NCI-H526 (cell line): ENCODE data around the gene KCNJ10.

Experiments
- DNase-seq, 2 experiments: peaks; one replicate each; lab custom pipeline; 2025; lab: John Stamatoyannopoulos, UW

The KCNJ10 gene

GRCh38 chr1:160084771-160085321 lies 14.9 kb upstream of the KCNJ10 start:
- no peak for DNase-seq

DNA sequence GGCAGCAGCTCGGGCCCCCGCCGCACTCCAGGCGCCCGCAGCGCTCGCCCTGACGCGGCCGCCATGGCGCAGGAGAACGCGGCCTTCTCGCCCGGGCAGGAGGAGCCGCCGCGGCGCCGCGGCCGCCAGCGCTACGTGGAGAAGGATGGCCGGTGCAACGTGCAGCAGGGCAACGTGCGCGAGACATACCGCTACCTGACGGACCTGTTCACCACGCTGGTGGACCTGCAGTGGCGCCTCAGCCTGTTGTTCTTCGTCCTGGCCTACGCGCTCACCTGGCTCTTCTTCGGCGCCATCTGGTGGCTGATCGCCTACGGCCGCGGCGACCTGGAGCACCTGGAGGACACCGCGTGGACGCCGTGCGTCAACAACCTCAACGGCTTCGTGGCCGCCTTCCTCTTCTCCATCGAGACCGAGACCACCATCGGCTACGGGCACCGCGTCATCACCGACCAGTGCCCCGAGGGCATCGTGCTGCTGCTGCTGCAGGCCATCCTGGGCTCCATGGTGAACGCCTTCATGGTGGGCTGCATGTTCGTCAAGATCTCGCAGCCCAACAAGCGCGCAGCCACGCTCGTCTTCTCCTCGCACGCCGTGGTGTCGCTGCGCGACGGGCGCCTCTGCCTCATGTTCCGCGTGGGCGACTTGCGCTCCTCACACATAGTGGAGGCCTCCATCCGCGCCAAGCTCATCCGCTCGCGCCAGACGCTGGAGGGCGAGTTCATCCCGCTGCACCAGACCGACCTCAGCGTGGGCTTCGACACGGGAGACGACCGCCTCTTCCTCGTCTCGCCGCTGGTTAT lies 14.2 kb upstream of the KCNJ10 start:
- DNase-seq = peak; percentile 87 to 98

- no peak for DNase-seq
Measured at GRCh38 chr1:160082926-160083325, 13.0 kb upstream of the KCNJ10 start.

- DNase-seq = no peak
Measured at GRCh38 chr1:160082487-160082886, 12.5 kb upstream of the KCNJ10 start.

- DNase-seq = peak in 1 of 2 experiments; percentile 20
Measured at GRCh38 chr1:160081261-160081936, 11.4 kb upstream of the KCNJ10 start, which contains the start of gene KCNJ9. Gene KCNJ9, plus strand, starts transcription at chr1:160081538. Its CDS starts 2,493 bp downstream, at chr1:160084031.

DNA sequence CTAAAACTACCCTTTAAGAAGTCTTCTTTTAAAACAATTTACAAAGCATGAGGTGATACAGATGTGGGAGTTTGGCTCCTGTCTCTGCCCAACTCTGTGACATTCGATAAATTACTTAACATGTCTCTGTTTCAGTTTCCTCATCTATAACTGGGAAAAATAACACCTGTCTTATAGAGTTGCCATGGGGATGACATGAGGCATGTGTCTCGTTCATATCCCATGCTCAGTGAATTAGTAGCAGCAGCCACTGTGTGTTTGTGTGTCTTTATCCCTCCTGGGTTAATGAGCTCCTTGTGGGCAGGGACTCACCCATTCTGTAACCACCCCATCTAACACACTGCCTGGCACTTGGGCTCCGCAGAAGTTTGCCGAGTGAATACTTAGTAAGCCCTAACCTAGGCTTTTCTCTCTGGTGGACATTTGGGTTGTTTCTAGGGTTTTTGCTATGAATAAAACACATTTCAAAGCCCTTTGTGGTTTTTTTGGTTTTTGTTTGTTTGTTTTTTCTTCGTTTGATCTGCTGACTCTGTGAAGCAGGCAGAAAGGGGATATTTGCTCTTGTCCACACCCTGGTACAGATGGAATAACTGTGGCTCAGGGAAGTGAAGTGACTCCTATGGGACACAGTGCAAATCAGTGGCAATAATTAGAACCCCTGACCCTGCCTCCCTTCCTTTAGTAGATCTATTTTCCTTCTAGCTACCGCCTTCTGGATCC lies 10.6 kb upstream of the KCNJ10 start:
- peak in 1 of 2 experiments; percentile 24 for DNase-seq

DNA sequence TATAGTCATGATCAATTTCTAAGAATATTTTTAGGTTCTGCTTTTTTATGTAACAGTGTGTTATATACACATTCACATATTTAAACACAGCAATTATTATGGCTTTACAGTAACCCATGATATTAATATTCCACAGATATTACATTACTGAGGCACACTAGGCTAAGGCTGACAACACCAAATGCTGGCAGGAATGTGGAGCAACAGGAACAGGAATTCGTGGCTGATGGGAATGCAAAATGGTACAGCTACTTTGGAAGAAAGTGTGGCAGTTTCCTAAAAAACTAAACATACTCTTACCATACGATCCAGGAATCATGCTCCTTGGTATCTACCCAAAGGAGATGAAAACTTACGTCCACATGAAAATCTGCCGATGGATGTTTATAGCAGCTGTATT lies 9.5 kb upstream of the KCNJ10 start:
- no peak for DNase-seq

DNA sequence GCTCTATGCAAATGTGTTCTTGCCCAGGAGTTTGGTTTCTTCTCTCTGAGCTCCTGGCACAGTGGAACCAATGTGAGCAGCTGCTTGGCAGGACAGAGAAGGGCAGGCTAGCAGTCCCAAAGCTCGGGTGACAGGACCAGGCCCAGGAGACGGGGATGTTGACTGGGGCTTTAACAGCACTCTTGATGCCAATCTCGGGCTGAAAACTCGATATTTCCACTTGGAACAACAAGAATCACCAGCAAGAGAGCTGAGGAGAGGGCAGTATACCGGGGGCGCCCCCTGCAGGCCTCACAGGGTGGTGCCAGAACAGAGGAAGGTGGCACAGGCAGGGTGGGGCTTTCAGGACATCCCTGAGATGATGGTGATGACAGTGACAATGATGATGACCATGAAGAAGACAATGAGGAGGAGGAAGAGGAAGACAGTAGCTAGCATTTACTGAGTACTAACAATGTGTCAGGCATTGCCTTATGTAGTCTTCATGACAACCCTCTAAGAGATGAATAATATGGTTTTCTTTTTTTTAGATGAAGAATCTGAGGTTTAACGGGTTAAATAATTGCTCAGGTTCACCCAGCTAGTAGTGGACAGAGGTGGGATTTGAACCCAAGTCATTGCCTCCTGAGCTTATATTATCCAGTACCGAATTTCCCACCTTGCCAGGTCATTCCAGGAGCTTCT lies 8.7 kb upstream of the KCNJ10 start:
- peak in 1 of 2 experiments; percentile 66 for DNase-seq

DNA sequence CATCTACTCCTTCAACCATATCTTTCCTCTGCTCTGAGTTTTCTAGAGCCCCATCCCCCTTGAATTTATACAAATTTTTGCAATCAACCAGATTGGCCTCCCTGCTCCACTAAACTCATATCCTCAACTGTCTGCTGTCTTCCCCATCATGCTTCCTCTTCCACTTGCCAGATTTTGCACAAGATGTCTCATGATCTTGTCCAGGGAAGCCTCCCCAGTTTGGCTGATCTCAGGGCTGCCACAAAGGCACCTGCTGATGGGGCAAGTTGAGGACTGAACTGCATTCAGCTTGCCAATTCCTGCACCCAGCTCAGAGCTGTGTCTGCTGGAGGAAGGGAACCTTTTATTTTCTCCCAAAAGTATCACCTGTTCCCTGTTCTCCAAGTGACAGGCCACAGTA lies 7.5 kb upstream of the KCNJ10 start:
- no peak for DNase-seq

GRCh38 chr1:160076295-160076694 lies 6.3 kb upstream of the KCNJ10 start:
- no peak for DNase-seq

GRCh38 chr1:160075836-160076235 lies 5.9 kb upstream of the KCNJ10 start:
- no peak for DNase-seq

DNA sequence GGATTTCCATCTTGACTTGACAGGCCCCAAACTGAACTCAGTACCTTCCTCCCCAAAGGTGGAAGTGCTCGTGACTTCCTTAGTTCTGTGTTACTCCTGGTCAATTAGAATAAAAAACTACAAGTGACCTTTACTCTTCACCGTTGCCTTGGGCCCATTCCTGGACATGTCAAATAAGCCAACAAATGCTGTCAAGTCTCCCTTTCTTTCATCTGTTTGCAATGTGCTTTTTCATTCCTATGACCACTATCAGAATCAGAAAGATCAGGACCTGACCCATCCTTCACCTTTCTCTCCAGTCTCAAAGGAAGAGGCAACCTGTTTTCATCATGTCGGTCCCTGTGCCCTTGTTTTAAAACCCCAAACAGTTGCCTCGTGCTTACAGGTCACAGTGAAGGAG lies 4.9 kb upstream of the KCNJ10 start:
- DNase-seq = no peak

- DNase-seq = no peak
Measured at GRCh38 chr1:160071289-160071688, 1.3 kb upstream of the KCNJ10 start.

DNA sequence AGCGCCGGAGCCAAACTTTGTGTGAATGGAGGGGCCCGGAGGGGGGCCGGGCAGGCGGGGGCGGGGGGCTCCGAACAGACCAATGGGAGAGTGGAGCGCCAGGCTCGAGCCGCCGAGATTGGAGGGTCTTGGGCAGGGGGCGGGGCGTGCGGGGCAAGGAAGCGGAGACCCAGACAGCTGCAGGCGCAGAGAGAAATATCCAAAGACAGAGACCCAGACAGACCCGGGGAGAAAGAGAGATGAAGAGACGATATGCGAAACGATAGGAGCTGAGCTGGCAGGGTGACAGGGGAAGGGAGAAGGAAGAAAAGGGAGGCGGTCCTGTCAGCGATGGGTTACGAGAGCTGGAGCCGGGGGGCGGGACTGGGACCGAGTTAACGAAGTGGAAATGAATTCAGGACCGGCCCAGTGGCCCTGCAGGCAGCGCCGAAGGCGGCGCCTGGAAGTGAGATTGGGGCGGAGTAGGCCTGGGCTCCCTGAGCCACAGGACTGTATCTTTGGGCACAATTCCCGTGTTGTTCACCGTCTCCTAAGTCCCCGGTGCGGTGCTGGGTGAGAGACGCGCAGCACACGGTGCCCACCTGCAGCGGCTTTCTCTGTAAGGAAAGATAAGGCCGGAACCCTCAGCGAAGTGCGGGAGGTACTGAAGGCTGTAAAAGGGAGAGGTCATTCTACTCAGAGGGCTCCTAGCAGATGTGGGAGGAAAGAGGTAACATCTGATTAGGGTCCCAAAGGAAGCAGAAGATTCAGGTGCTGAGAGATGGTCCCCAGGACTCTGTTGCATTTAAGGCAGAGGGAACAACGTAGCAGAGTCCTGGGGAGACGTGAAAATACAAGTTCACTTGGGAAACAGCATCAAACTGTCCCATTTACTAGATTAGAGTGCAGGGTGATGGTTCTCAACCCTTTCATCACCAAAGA lies 543 bp upstream of the KCNJ10 start:
- peak; percentile 48 to 95 for DNase-seq

GRCh38 chr1:160068225-160068624 lies 1.7 kb downstream of the KCNJ10 start:
- DNase-seq = no peak

DNA sequence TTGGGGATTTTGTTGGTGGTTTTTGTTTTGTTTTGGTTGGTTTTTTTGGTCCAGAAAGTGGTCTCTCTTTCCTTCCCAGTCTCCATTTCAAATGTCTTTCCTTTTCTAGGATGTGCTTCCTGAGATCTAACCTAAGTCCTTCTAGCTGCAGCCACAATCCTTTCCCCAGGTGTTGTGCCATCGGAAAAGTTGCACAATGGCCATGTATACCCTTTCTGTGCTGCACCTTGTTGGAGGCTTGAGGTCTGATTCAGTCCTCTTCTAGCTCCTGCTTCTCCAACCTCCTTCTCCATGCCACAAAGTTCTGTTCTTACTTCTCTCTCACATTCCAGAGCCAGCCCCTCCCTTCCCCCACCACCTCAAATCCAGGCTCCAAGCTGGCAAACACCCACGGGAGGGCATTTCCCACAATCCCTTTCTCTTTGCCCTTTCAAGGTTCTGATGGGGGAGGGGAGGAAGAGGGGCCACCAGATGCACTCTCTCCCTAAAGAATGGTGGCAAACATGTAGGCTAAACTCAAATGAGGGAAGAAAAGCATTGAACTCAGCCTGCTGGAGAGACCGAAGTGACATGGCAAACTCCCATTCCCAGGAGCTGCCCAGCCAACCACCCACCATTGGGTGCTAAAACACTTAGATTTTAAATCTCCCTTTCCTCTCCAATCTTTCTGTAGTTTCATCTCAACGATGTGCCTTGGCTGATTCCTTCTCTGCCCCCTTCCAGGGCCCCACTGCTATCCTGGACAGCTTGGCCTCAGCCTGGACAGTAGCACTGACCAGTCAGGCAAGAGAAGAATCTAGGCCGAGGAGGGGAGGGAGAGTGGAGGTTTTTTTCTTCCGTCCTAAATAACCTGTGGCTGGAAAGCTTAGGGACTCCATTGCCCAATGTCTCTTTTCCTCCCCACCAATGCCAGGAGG lies 2.9 kb downstream of the KCNJ10 start:
- DNase-seq = no peak

- DNase-seq = no peak
Measured at GRCh38 chr1:160064746-160065145, 5.2 kb downstream of the KCNJ10 start.

DNA sequence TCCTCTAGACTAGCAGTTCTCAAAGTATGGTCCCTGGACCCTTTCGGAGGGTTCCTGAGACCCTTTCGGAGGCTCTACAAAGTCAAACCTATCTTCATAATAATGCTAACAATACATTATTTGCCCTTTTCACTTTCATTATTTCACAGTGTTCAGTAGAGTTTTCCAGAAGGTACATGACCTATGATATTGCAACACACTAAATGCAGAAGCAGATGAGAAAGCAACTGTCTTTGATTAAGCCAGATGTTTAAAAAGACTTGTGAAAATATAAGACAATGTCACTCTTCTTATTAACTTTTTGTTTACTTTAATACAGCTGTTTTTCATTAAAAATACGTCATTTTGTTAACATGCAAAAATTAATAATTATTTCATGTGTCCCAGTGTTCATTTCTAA lies 5.8 kb downstream of the KCNJ10 start:
- DNase-seq = no peak

DNA sequence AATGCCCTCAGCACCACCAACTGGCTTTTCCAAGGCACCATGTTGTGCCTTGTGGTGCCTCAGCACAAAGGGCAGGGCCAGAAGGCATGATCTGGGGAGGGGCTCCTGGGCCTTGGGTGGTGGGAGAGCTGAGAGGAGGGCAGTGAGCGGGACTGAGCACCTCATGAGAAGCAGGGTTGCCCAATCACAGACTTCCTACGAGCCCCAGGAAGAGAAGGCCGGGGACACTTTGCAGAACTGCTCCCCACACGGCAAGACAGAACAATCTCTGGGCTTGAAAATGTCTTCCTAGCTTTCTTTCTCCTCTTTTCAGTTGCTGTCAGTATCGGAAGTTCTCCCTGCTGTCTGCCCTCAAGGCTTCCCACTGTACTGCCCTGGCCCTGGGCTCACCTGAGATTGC lies 6.8 kb downstream of the KCNJ10 start:
- no peak for DNase-seq

DNA sequence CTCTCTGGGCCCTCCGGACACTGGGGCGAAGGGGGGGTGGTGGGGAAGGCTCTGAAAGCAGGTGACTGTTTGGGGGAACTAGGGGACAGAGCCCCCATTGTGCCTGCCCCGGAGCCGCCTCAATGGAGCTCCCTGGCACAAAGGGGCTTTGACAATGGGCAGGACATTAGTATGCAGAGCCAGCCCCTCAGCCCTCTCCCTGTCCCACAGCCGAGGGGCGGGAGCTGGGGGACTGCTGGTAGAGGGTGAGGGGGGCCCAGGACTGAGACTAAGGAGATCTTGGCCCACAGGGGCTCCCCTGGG lies 7.8 kb downstream of the KCNJ10 start:
- no peak for DNase-seq
